Head of caudate nucleus (tissue), 42 donors: ENCODE data around the gene RIMS1.

Experiments used
- DNase-seq, 42 donors: peaks; one replicate each; pipeline versions ENCODE4 v3.0.0 to v3.0.0-alpha.2; 2020 to 2021; ENCODE audit warnings: mixed read lengths in 7 of 42
- intact Hi-C: fragments of 100-400 bp; cut with DNase I; formaldehyde crosslinking; loops from one replicate; pipeline ENCODE4 v1.15.0; 2022

RIMS1 gene

GRCh38 chr6:72080260-72080941 lies 194.1 kb downstream of the RIMS1 start:
- no peak for DNase-seq
- intact Hi-C loops: loop anchor here (10.0 kb wide), 1 partner anchor 456 kb away; no protein-coding TSS in a partner anchor

- intact Hi-C loops: loop anchor here (10.0 kb wide), 1 partner anchor 457 kb away; no protein-coding TSS in a partner anchor
Observed at GRCh38 chr6:72081871-72082270, 195.5 kb downstream of the RIMS1 start.

GRCh38 chr6:72083976-72084375 lies 197.6 kb downstream of the RIMS1 start:
- DNase-seq: no peak
- intact Hi-C loops: loop anchor here (10.0 kb wide), 1 partner anchor 459 kb away; no protein-coding TSS in a partner anchor

More at GRCh38 chr6:72081871-72082270, 195.5 kb downstream of the RIMS1 start:
- DNase-seq: no peak

- intact Hi-C loops: loop anchor here (10.0 kb wide), 1 partner anchor 460 kb away; no protein-coding TSS in a partner anchor
- no peak for DNase-seq
Observed at GRCh38 chr6:72084992-72085569, 198.7 kb downstream of the RIMS1 start.

GRCh38 chr6:72094506-72094905 lies 208.2 kb downstream of the RIMS1 start:
- intact Hi-C loops: no loop called here

GRCh38 chr6:72102561-72102960 lies 216.2 kb downstream of the RIMS1 start:
- DNase-seq: no peak
- intact Hi-C loops: no loop called here

More at GRCh38 chr6:72094506-72094905, 208.2 kb downstream of the RIMS1 start:
- no peak for DNase-seq

- intact Hi-C loops: no loop called here
- DNase-seq: no peak
Observed at GRCh38 chr6:72111611-72112010, 225.3 kb downstream of the RIMS1 start.

- intact Hi-C loops: no loop called here
- no peak for DNase-seq
Observed at GRCh38 chr6:72130327-72130726, 244.0 kb downstream of the RIMS1 start.

- intact Hi-C loops: no loop called here
- DNase-seq: no peak
Observed at GRCh38 chr6:72132427-72132826, 246.1 kb downstream of the RIMS1 start.

- intact Hi-C loops: no loop called here
Observed at GRCh38 chr6:72132851-72133250, 246.5 kb downstream of the RIMS1 start.

GRCh38 chr6:72133324-72133723 lies 247.0 kb downstream of the RIMS1 start:
- no peak for DNase-seq
- intact Hi-C loops: no loop called here

More at GRCh38 chr6:72132851-72133250, 246.5 kb downstream of the RIMS1 start:
- DNase-seq: no peak

- intact Hi-C loops: no loop called here
- no peak for DNase-seq
Observed at GRCh38 chr6:72140795-72141194, 254.4 kb downstream of the RIMS1 start.

- intact Hi-C loops: no loop called here
- DNase-seq: no peak
Observed at GRCh38 chr6:72149715-72150114, 263.4 kb downstream of the RIMS1 start.

GRCh38 chr6:72151742-72152141 lies 265.4 kb downstream of the RIMS1 start:
- intact Hi-C loops: no loop called here
- no peak for DNase-seq

- intact Hi-C loops: no loop called here
- DNase-seq: no peak
Observed at GRCh38 chr6:72175916-72176315, 289.6 kb downstream of the RIMS1 start.

- intact Hi-C loops: no loop called here
- DNase-seq: peak in 41 of 42 donors; percentile 20 to 77 (median 50)
Observed at GRCh38 chr6:72182337-72183246, 296.2 kb downstream of the RIMS1 start.

- intact Hi-C loops: no loop called here
- no peak for DNase-seq
Observed at GRCh38 chr6:72203983-72204382, 317.6 kb downstream of the RIMS1 start.

- no peak for DNase-seq
- intact Hi-C loops: no loop called here
Observed at GRCh38 chr6:72205500-72205899, 319.1 kb downstream of the RIMS1 start.

- intact Hi-C loops: no loop called here
- no peak for DNase-seq
Observed at GRCh38 chr6:72206606-72207005, 320.3 kb downstream of the RIMS1 start.

GRCh38 chr6:72212686-72213085 lies 326.3 kb downstream of the RIMS1 start:
- no peak for DNase-seq
- intact Hi-C loops: no loop called here
